Neural cell (in vitro differentiated cells): Measurements from ENCODE around the gene RCSD1. TPM values are rescaled to one million over a fixed set of nuclear protein-coding genes. Genes with fewer than 3 reads are reported as not detected.

Experiments
- H2AFZ ChIP-seq: fragments of 200-600, 300-800 bp; sonication (generic), shearing (Covaris generic); 2 replicates; pipeline ENCODE4 v1.6.0; 2014; ENCODE audit warnings: low read depth, mild to moderate bottlenecking, antibody characterized with exemption, low read length, moderate library complexity
- H3F3A ChIP-seq: fragments of 200-600 bp; shearing (Covaris generic); 2 replicates; pipeline ENCODE4 v1.6.1; 2016; ENCODE audit warnings: mild to moderate bottlenecking, moderate library complexity, mixed read lengths, antibody characterized with exemption, low read length; ENCODE audit not compliant: insufficient read depth, poor library complexity, severe bottlenecking
- H3K27ac ChIP-seq: fragments of 200-600, 300-800 bp; sonication (generic), shearing (Covaris generic); 2 replicates; pipeline ENCODE4 v1.5.1; 2014; ENCODE audit warnings: mild to moderate bottlenecking, low read length, moderate library complexity
- H3K27me3 ChIP-seq: fragments of 300-800, 200-600 bp; sonication (generic), shearing (Covaris generic); 2 replicates; pipeline ENCODE4 v1.6.0; 2014; ENCODE audit warnings: mild to moderate bottlenecking, low read depth, low read length, moderate library complexity; ENCODE audit not compliant: insufficient read depth
- H3K36me3 ChIP-seq: fragments of 300-800, 200-600 bp; sonication (generic), shearing (Covaris generic); 2 replicates; pipeline ENCODE4 v1.5.1; 2014; ENCODE audit warnings: mild to moderate bottlenecking, antibody characterized with exemption, low read length, moderate library complexity; ENCODE audit not compliant: insufficient read depth
- H3K4me2 ChIP-seq: fragments of 300-800, 200-600 bp; sonication (generic), shearing (Covaris generic); 2 replicates; pipeline ENCODE4 v1.6.0; 2014; ENCODE audit warnings: mild to moderate bottlenecking, low read length
- H3K4me3 ChIP-seq: fragments of 300-800, 200-600 bp; sonication (generic), shearing (Covaris generic); 2 replicates; pipeline ENCODE4 v1.5.1; 2014; ENCODE audit warnings: mild to moderate bottlenecking, low read length, moderate library complexity
- H3K79me2 ChIP-seq: fragments of 200-600 bp; shearing (Covaris generic); replicated peaks from 2 replicates; pipeline ENCODE4 v1.6.0; 2014; ENCODE audit warnings: mild to moderate bottlenecking, low read length, moderate library complexity; ENCODE audit not compliant: insufficient read depth
- H3K9ac ChIP-seq: fragments of 300-800, 200-600 bp; sonication (generic), shearing (Covaris generic); 2 replicates; pipeline ENCODE4 v1.6.1; 2016; ENCODE audit warnings: mild to moderate bottlenecking, low read length, mixed read lengths
- H3K9me2 ChIP-seq: fragments of 200-600 bp; shearing (Covaris generic); 2 replicates; pipeline ENCODE4 v1.6.1; 2016; ENCODE audit warnings: mild to moderate bottlenecking, low read length, mixed read lengths; ENCODE audit not compliant: insufficient read depth
- H3K9me3 ChIP-seq: fragments of 200-600, 300-800 bp; sonication (generic), shearing (Covaris generic); 2 replicates; pipeline ENCODE4 v1.6.1; 2016; ENCODE audit warnings: mild to moderate bottlenecking, mixed run types, low read length, moderate library complexity, mixed read lengths
- H4K20me1 ChIP-seq: fragments of 200-600 bp; shearing (Covaris generic); 2 replicates; pipeline ENCODE4 v1.6.1; 2016; ENCODE audit warnings: mild to moderate bottlenecking, mixed run types; ENCODE audit not compliant: insufficient read depth
- CTCF ChIP-seq: fragments of 450-650 bp; IDR thresholded peaks from 2 replicates; pipeline ENCODE4 v1.5.1; 2014; ENCODE audit warnings: antibody characterized with exemption, mild to moderate bottlenecking, moderate library complexity; ENCODE audit not compliant: poor library complexity, severe bottlenecking
- EP300 ChIP-seq: fragments of 450-650 bp; conservative IDR thresholded peaks from 2 replicates; pipeline ENCODE4 v1.6.1; 2014; ENCODE audit warnings: antibody characterized with exemption, mild to moderate bottlenecking, moderate library complexity; ENCODE audit not compliant: poor library complexity, severe bottlenecking
- EZH2 ChIP-seq: fragments of 200-600, 300-800 bp; shearing (Covaris generic), sonication (generic); IDR thresholded peaks from 2 replicates; pipeline ENCODE4 v1.6.1; 2014; ENCODE audit warnings: antibody characterized with exemption, low read length, borderline replicate concordance, mild to moderate bottlenecking; ENCODE audit not compliant: insufficient read depth, poor library complexity, severe bottlenecking
- MXI1 ChIP-seq: fragments of 450-650 bp; conservative IDR thresholded peaks from 2 replicates; pipeline ENCODE4 v1.6.1; 2014; ENCODE audit warnings: antibody characterized with exemption, mild to moderate bottlenecking; ENCODE audit not compliant: poor library complexity, severe bottlenecking
- POLR2AphosphoS5 ChIP-seq: IDR thresholded peaks from 2 replicates; pipeline ENCODE4 v1.6.1; 2012
- RAD21 ChIP-seq: fragments of 450-650 bp; conservative IDR thresholded peaks from 2 replicates; pipeline ENCODE4 v1.6.1; 2014; ENCODE audit warnings: antibody characterized with exemption, mild to moderate bottlenecking, moderate library complexity
- REST ChIP-seq: IDR thresholded peaks from 2 replicates; pipeline ENCODE4 v1.6.1; 2012; ENCODE audit warnings: borderline replicate concordance
- SMC3 ChIP-seq: fragments of 450-650 bp; conservative IDR thresholded peaks from 2 replicates; pipeline ENCODE4 v1.6.1; 2014; ENCODE audit warnings: antibody characterized with exemption, mild to moderate bottlenecking, moderate library complexity; ENCODE audit not compliant: poor library complexity
- TAF1 ChIP-seq: IDR thresholded peaks from 2 replicates; pipeline ENCODE4 v1.6.1; 2012; ENCODE audit warnings: low read depth
- polyA plus RNA-seq: library from polyadenylated mRNA; depleted of rRNA; stranded (reverse); fragments of >200 nt; gene quantifications from 2 replicates; pipeline ENCODE4 v1.2.3, GENCODE V29; 2014

Gene RCSD1
- polyA plus RNA-seq, 1 donor from 2014 or later: not detected

GRCh38 chr1:167593860-167594259 lies 36.2 kb upstream of the RCSD1 start:
- no peaks in the 10 kb centered on the region for H3F3A ChIP-seq
- no peaks in the 10 kb centered on the region for H3K27me3 ChIP-seq
- no peaks in the 10 kb centered on the region for H4K20me1 ChIP-seq
- no peak overlapping the region for H3K4me2 ChIP-seq
- no peaks in the 10 kb centered on the region for H3K9me3 ChIP-seq
- H3K36me3 ChIP-seq: no peaks in the 10 kb centered on the region
- H2AFZ ChIP-seq: no peak overlapping the region
- no peaks in the 10 kb centered on the region for H3K9me2 ChIP-seq
- no peaks in the 10 kb centered on the region for H3K79me2 ChIP-seq
- H3K4me3 ChIP-seq: no peak overlapping the region
- no peak overlapping the region for H3K27ac ChIP-seq
- H3K9ac ChIP-seq: no peak overlapping the region
- TF ChIP-seq SMC3: no peak
- TF ChIP-seq REST: no peak
- no peak for TF ChIP-seq CTCF
- TF ChIP-seq EP300: no peak
- no peak for TF ChIP-seq EZH2
- TF ChIP-seq RAD21: no peak
- TF ChIP-seq POLR2AphosphoS5: no peak
- no peak for TF ChIP-seq MXI1
- no peak for TF ChIP-seq TAF1

GRCh38 chr1:167594822-167595221 lies 35.2 kb upstream of the RCSD1 start:
- H3K36me3 ChIP-seq: no peaks in the 10 kb centered on the region
- H3K9ac ChIP-seq: no peak overlapping the region

More at GRCh38 chr1:167594822-167595221, 35.2 kb upstream of the RCSD1 start:
- no peaks in the 10 kb centered on the region for H4K20me1 ChIP-seq
- H3K9me2 ChIP-seq: no peaks in the 10 kb centered on the region
- TF ChIP-seq EP300 (no peak), CTCF (no peak)
- no peak overlapping the region for H3K4me3 ChIP-seq
- H3K4me2 ChIP-seq: no peak overlapping the region
- H2AFZ ChIP-seq: no peak overlapping the region
- H3K27ac ChIP-seq: no peak overlapping the region
- no peaks in the 10 kb centered on the region for H3K27me3 ChIP-seq
- no peaks in the 10 kb centered on the region for H3K79me2 ChIP-seq
- H3K9me3 ChIP-seq: no peaks in the 10 kb centered on the region
- H3F3A ChIP-seq: no peaks in the 10 kb centered on the region
